Measurements from ENCODE around the gene HUNK. TPM values are rescaled to one million over a fixed set of nuclear protein-coding genes. Genes with fewer than 3 reads are reported as not detected.

Gene HUNK
- total RNA-seq, 1 experiment from 2014 or later = 4.8 TPM

DNA sequence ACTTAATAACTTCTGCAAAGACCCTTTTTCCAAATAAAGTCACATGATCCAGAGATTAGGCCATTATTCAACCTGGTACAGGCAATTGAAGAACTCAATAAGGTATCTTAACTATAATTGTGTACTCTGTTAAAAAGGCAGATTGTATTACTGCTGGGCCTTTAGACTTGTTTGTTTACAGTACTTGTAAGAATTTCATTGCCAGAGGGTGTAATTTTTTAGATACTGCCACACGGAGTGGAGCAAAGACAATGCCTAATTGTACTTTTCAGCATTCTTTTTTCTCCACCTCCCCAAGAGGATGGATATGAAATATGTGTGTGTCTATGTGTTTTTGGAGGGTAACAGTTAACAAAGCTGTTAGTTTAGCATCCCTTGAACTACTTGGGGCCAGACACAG lies 47.5 kb downstream of the HUNK start:
- Mint-ChIP-seq H3K4me3 (ENCODE audit: unreplicated experiment) (no peak overlapping the region), H3K27ac (ENCODE audit: unreplicated experiment) (no peak overlapping the region), H3K4me1 (ENCODE audit: low read depth, unreplicated experiment) (peaks cover 3% of the 10 kb centered on the region), H3K27me3 (ENCODE audit: insufficient read depth, unreplicated experiment) (no peaks in the 10 kb centered on the region), H3K36me3 (ENCODE audit: insufficient read depth, unreplicated experiment) (no peaks in the 10 kb centered on the region), H3K9me3 (ENCODE audit: unreplicated experiment) (peaks cover 6% of the 10 kb centered on the region)
- no peak for DNase-seq
- BruUV-seq (replicated peaks) = no TSS peak
- ChIA-PET CTCF (no interaction called here), POLR2A (no interaction called here)
- Histone ChIP-seq H3K36me3 (ENCODE audit: control insufficient read depth, insufficient read depth, low read length) (no peaks in the 10 kb centered on the region), H3K4me1 (peaks cover 9% of the 10 kb centered on the region), H3K27me3 (replicated peaks; ENCODE audit: control insufficient read depth, insufficient read depth, low read length) (no peaks in the 10 kb centered on the region), H3K4me3 (ENCODE audit: low read depth, low read length) (no peak overlapping the region), H3K9me3 (no peaks in the 10 kb centered on the region; the same call in 1 of the 2 replicates)
- intact Hi-C loops (cut with micrococcal nuclease; ENCODE audit: unreplicated experiment) = no loop called here
- TF ChIP-seq, protein P1, sequence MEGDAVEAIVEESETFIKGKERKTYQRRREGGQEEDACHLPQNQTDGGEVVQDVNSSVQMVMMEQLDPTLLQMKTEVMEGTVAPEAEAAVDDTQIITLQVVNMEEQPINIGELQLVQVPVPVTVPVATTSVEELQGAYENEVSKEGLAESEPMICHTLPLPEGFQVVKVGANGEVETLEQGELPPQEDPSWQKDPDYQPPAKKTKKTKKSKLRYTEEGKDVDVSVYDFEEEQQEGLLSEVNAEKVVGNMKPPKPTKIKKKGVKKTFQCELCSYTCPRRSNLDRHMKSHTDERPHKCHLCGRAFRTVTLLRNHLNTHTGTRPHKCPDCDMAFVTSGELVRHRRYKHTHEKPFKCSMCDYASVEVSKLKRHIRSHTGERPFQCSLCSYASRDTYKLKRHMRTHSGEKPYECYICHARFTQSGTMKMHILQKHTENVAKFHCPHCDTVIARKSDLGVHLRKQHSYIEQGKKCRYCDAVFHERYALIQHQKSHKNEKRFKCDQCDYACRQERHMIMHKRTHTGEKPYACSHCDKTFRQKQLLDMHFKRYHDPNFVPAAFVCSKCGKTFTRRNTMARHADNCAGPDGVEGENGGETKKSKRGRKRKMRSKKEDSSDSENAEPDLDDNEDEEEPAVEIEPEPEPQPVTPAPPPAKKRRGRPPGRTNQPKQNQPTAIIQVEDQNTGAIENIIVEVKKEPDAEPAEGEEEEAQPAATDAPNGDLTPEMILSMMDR (IDR thresholded peaks at IDR 0.05; ENCODE audit: insufficient read depth in 1 of 2, low read depth in 1 of 2, low read length in 1 of 2, severe bottlenecking in 1 of 2, unreplicated experiment in 1 of 2) = no peak

GRCh38 chr21:31921079-31921478 lies 48.3 kb downstream of the HUNK start:
- H3K9me3 ChIP-seq = no peaks in the 10 kb centered on the region; the same call in 1 of the 2 replicates
- intact Hi-C loops (cut with micrococcal nuclease; ENCODE audit: unreplicated experiment) = no loop called here
- no peak for DNase-seq
- H3K27ac Mint-ChIP-seq (ENCODE audit: unreplicated experiment) = no peak overlapping the region
- 0 out of 2 replicates have a peak, but pooled peaks cover 4% of the 10 kb centered on the region for H3K4me1 ChIP-seq
- no peak overlapping the region for H3K4me3 ChIP-seq (ENCODE audit: low read depth, low read length)
- BruUV-seq (replicated peaks) = no TSS peak
- TF ChIP-seq, protein P1 (IDR thresholded peaks at IDR 0.05; ENCODE audit: insufficient read depth in 1 of 2, low read depth in 1 of 2, low read length in 1 of 2, severe bottlenecking in 1 of 2, unreplicated experiment in 1 of 2) = no peak
- no peaks in the 10 kb centered on the region for H3K27me3 Mint-ChIP-seq (ENCODE audit: insufficient read depth, unreplicated experiment)
- H3K4me3 Mint-ChIP-seq (ENCODE audit: unreplicated experiment) = no peak overlapping the region
- ChIA-PET CTCF (no interaction called here), POLR2A (no interaction called here)
- no peaks in the 10 kb centered on the region for H3K36me3 ChIP-seq (ENCODE audit: control insufficient read depth, insufficient read depth, low read length)
- H3K9me3 Mint-ChIP-seq (ENCODE audit: unreplicated experiment) = peaks cover 6% of the 10 kb centered on the region
- no peaks in the 10 kb centered on the region for H3K36me3 Mint-ChIP-seq (ENCODE audit: insufficient read depth, unreplicated experiment)
- no peaks in the 10 kb centered on the region for H3K4me1 Mint-ChIP-seq (ENCODE audit: low read depth, unreplicated experiment)
- no peaks in the 10 kb centered on the region for H3K27me3 ChIP-seq (replicated peaks; ENCODE audit: control insufficient read depth, insufficient read depth, low read length)

DNA sequence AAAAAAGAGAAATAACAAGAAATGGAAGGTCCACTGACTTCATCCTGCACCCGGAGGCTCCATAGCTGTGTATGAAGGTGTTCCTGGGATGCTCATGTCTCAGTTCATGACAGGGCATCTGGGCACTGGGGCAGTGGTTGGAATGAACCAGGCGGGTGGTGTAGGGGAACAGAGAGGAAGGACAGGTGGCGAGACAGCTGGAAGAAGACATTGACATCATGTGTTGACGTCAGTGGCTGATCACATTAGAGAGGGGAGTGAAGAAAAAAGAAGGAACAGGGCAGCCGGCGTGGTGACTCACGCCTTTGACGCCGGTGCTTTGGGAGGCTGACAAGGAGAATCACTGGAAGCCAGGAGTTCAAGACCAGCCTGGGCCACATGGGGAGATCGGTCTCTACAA lies 50.1 kb downstream of the HUNK start:
- TF ChIP-seq, protein P1 (IDR thresholded peaks at IDR 0.05; ENCODE audit: insufficient read depth in 1 of 2, low read depth in 1 of 2, low read length in 1 of 2, severe bottlenecking in 1 of 2, unreplicated experiment in 1 of 2) = no peak
- no peaks in the 10 kb centered on the region for H3K27me3 Mint-ChIP-seq (ENCODE audit: insufficient read depth, unreplicated experiment)
- H3K9me3 ChIP-seq = 0 out of 2 replicates have a peak, but pooled peaks cover 4% of the 10 kb centered on the region

More for the DNA sequence above, 50.1 kb downstream of the HUNK start:
- BruUV-seq (replicated peaks) = no TSS peak
- Mint-ChIP-seq H3K4me1 (ENCODE audit: low read depth, unreplicated experiment) (no peaks in the 10 kb centered on the region), H3K27ac (ENCODE audit: unreplicated experiment) (no peak overlapping the region), H3K4me3 (ENCODE audit: unreplicated experiment) (no peak overlapping the region), H3K9me3 (ENCODE audit: unreplicated experiment) (peaks cover 13% of the 10 kb centered on the region), H3K36me3 (ENCODE audit: insufficient read depth, unreplicated experiment) (no peaks in the 10 kb centered on the region)
- intact Hi-C loops (cut with micrococcal nuclease; ENCODE audit: unreplicated experiment) = no loop called here
- no peak for DNase-seq
- CTCF ChIA-PET = no interaction called here
- no peak overlapping the region for H3K4me3 ChIP-seq (ENCODE audit: low read depth, low read length)
- POLR2A ChIA-PET = no interaction called here
- 0 out of 2 replicates have a peak, but pooled peaks cover 4% of the 10 kb centered on the region for H3K4me1 ChIP-seq
- H3K36me3 ChIP-seq (ENCODE audit: control insufficient read depth, insufficient read depth, low read length) = no peaks in the 10 kb centered on the region
- no peaks in the 10 kb centered on the region for H3K27me3 ChIP-seq (replicated peaks; ENCODE audit: control insufficient read depth, insufficient read depth, low read length)
